RPMI8226 (cell line): Measurements from ENCODE around the gene ELMOD3.
"Not testable (repeated sequence)": the region's sequence is repeated elsewhere in the genome, so short reads cannot be mapped to it uniquely, and the experiment has no call there.

Experiments used
- DNase-seq: peaks from one replicate; pipeline ENCODE4 v3.0.0-alpha.2; 2015

ELMOD3 gene

GRCh38 chr2:85405201-85406059 is 50.9 kb downstream of the ELMOD3 start:
- no peak for DNase-seq

GRCh38 chr2:85409845-85410583 is 55.4 kb downstream of the ELMOD3 start, which contains the start of gene CAPG:
Gene CAPG (minus strand): TSS chr2:85410366. CDS start chr2:85402145, 8,221 bp downstream.
- peak; percentile 86 for DNase-seq

- no peak for DNase-seq
Measured at GRCh38 chr2:85410584-85411404, 56.2 kb downstream of the ELMOD3 start.

GRCh38 chr2:85411405-85411748 is 56.8 kb downstream of the ELMOD3 start:
- no peak for DNase-seq

GRCh38 chr2:85413592-85414420 is 59.2 kb downstream of the ELMOD3 start:
- no peak for DNase-seq

- not testable (repeated sequence) for DNase-seq
Measured at GRCh38 chr2:85414421-85414759, 59.8 kb downstream of the ELMOD3 start.

- no peak for DNase-seq
Measured at GRCh38 chr2:85414761-85415553, 60.4 kb downstream of the ELMOD3 start.

GRCh38 chr2:85415980-85416650 is 61.5 kb downstream of the ELMOD3 start:
- no peak for DNase-seq

GRCh38 chr2:85418132-85419008 is 63.8 kb downstream of the ELMOD3 start, which contains the start of gene SH2D6:
Gene SH2D6 (plus strand): TSS chr2:85418714. CDS start chr2:85429466, 10,752 bp downstream.
- peak; percentile 88 for DNase-seq

- no peak for DNase-seq
Measured at GRCh38 chr2:85419009-85419675, 64.6 kb downstream of the ELMOD3 start.

- DNase-seq = peak; percentile 81
Measured at GRCh38 chr2:85420536-85421259, 66.1 kb downstream of the ELMOD3 start.

GRCh38 chr2:85421260-85422071 is 66.9 kb downstream of the ELMOD3 start:
- no peak for DNase-seq

GRCh38 chr2:85422072-85422457 is 67.5 kb downstream of the ELMOD3 start:
- no peak for DNase-seq

- peak; percentile 70 for DNase-seq
Measured at GRCh38 chr2:85423525-85423924, 69.0 kb downstream of the ELMOD3 start.

- DNase-seq = no peak
Measured at GRCh38 chr2:85425588-85425987, 71.0 kb downstream of the ELMOD3 start.

- DNase-seq = no peak
Measured at GRCh38 chr2:85427300-85427835, 72.8 kb downstream of the ELMOD3 start.

GRCh38 chr2:85428343-85428881 is 73.8 kb downstream of the ELMOD3 start:
- no peak for DNase-seq
